Measurements from ENCODE around the gene OR2M3. TPM values are rescaled to one million over a fixed set of nuclear protein-coding genes. Genes with fewer than 3 reads are reported as not detected.
"Not testable (repeated sequence)": the region's sequence is repeated elsewhere in the genome, so short reads cannot be mapped to it uniquely, and the experiment has no call there.

Gene OR2M3
- total and polyA plus RNA-seq, 2 donors, result not detected

- H3K36me3 ChIP-seq (ENCODE audit: control insufficient read depth in 2 of 2, insufficient read depth in 2 of 2, low read length in 1 of 2), result no peaks in the 10 kb centered on the region
- no peaks in the 10 kb centered on the region for H3K4me1 ChIP-seq (ENCODE audit: control insufficient read depth in 2 of 2, insufficient read depth in 2 of 2, low read length in 2 of 2)
- 67% methylated on average over 11 of the region's 11 CpGs for WGBS
- H3K9me3 ChIP-seq (ENCODE audit: control insufficient read depth in 2 of 2, insufficient read depth in 1 of 2, low read length in 1 of 2), result peaks cover 0 to 11% of the 10 kb centered on the region in 2 donors
- DNase-seq (ENCODE audit: low read depth in 6 of 9, low spot score in 9 of 9), result no peak
- no peaks in the 10 kb centered on the region for H3K27me3 ChIP-seq (ENCODE audit: control insufficient read depth in 2 of 2, insufficient read depth in 1 of 2, low read length in 1 of 2)
- H3K4me3 ChIP-seq (ENCODE audit: low read length in 2 of 2), result no peak overlapping the region
- H3K27ac ChIP-seq (ENCODE audit: low read depth in 1 of 2, low read length in 1 of 2), result no peak overlapping the region
Observed at GRCh38 chr1:248189026-248189425, 8.0 kb upstream of the OR2M3 start.

- Histone ChIP-seq H3K27me3 (ENCODE audit: control insufficient read depth in 2 of 2, insufficient read depth in 1 of 2, low read length in 1 of 2) (no peaks in the 10 kb centered on the region), H3K36me3 (ENCODE audit: control insufficient read depth in 2 of 2, insufficient read depth in 2 of 2, low read length in 1 of 2) (no peaks in the 10 kb centered on the region), H3K4me3 (ENCODE audit: low read length in 2 of 2) (no peak overlapping the region), H3K9me3 (ENCODE audit: control insufficient read depth in 2 of 2, insufficient read depth in 1 of 2, low read length in 1 of 2) (peaks cover 0 to 4% of the 10 kb centered on the region in 2 donors), H3K27ac (ENCODE audit: low read depth in 1 of 2, low read length in 1 of 2) (no peak overlapping the region), H3K4me1 (ENCODE audit: control insufficient read depth in 2 of 2, insufficient read depth in 2 of 2, low read length in 2 of 2) (no peaks in the 10 kb centered on the region)
- 69% methylated on average over 1 of the region's 1 CpG for WGBS
- DNase-seq (ENCODE audit: low read depth in 6 of 9, low spot score in 9 of 9), result no peak
Observed at GRCh38 chr1:248194117-248194516, 2.9 kb upstream of the OR2M3 start.

- 96% methylated on average over 1 of the region's 1 CpG for WGBS
- Histone ChIP-seq H3K36me3 (ENCODE audit: control insufficient read depth in 2 of 2, insufficient read depth in 2 of 2, low read length in 1 of 2) (no peaks in the 10 kb centered on the region), H3K27ac (ENCODE audit: low read depth in 1 of 2, low read length in 1 of 2) (no peak overlapping the region), H3K4me1 (ENCODE audit: control insufficient read depth in 2 of 2, insufficient read depth in 2 of 2, low read length in 2 of 2) (no peaks in the 10 kb centered on the region), H3K27me3 (ENCODE audit: control insufficient read depth in 2 of 2, insufficient read depth in 1 of 2, low read length in 1 of 2) (no peaks in the 10 kb centered on the region), H3K4me3 (ENCODE audit: low read length in 2 of 2) (no peak overlapping the region), H3K9me3 (ENCODE audit: control insufficient read depth in 2 of 2, insufficient read depth in 1 of 2, low read length in 1 of 2) (no peaks in the 10 kb centered on the region)
- no peak for DNase-seq (ENCODE audit: low read depth in 6 of 9, low spot score in 9 of 9)
Observed at GRCh38 chr1:248215880-248216279, 18.8 kb downstream of the OR2M3 start.

- Histone ChIP-seq H3K36me3 (ENCODE audit: control insufficient read depth in 2 of 2, insufficient read depth in 2 of 2, low read length in 1 of 2) (no peaks in the 10 kb centered on the region), H3K27ac (ENCODE audit: low read depth in 1 of 2, low read length in 1 of 2) (no peak overlapping the region), H3K27me3 (ENCODE audit: control insufficient read depth in 2 of 2, insufficient read depth in 1 of 2, low read length in 1 of 2) (no peaks in the 10 kb centered on the region), H3K9me3 (ENCODE audit: control insufficient read depth in 2 of 2, insufficient read depth in 1 of 2, low read length in 1 of 2) (peaks cover 0 to 8% of the 10 kb centered on the region in 2 donors), H3K4me3 (ENCODE audit: low read length in 2 of 2) (no peak overlapping the region), H3K4me1 (ENCODE audit: control insufficient read depth in 2 of 2, insufficient read depth in 2 of 2, low read length in 2 of 2) (no peaks in the 10 kb centered on the region)
- 98% methylated on average over 1 of the region's 1 CpG for WGBS
- no peak for DNase-seq (ENCODE audit: low read depth in 6 of 9, low spot score in 9 of 9)
Observed at GRCh38 chr1:248225537-248225936, 28.5 kb downstream of the OR2M3 start.

GRCh38 chr1:248229360-248229908 is 32.4 kb downstream of the OR2M3 start:
- Histone ChIP-seq H3K27ac (ENCODE audit: low read depth in 1 of 2, low read length in 1 of 2) (no peak overlapping the region), H3K9me3 (ENCODE audit: control insufficient read depth in 2 of 2, insufficient read depth in 1 of 2, low read length in 1 of 2) (peaks cover 0 to 8% of the 10 kb centered on the region in 2 donors), H3K36me3 (ENCODE audit: control insufficient read depth in 2 of 2, insufficient read depth in 2 of 2, low read length in 1 of 2) (no peaks in the 10 kb centered on the region), H3K4me1 (ENCODE audit: control insufficient read depth in 2 of 2, insufficient read depth in 2 of 2, low read length in 2 of 2) (no peaks in the 10 kb centered on the region), H3K4me3 (ENCODE audit: low read length in 2 of 2) (no peak overlapping the region), H3K27me3 (ENCODE audit: control insufficient read depth in 2 of 2, insufficient read depth in 1 of 2, low read length in 1 of 2) (no peaks in the 10 kb centered on the region)
- 89% methylated on average over 6 of the region's 6 CpGs for WGBS
- DNase-seq (ENCODE audit: low read depth in 6 of 9, low spot score in 9 of 9), result no peak

GRCh38 chr1:248231117-248231516 is 34.1 kb downstream of the OR2M3 start, which contains the start of gene OR2M4:
Gene OR2M4, plus strand, starts transcription at chr1:248231417. Its CDS starts 7,512 bp downstream, at chr1:248238929.
- H3K9me3 ChIP-seq (ENCODE audit: control insufficient read depth in 2 of 2, insufficient read depth in 1 of 2, low read length in 1 of 2), result peaks cover 0 to 8% of the 10 kb centered on the region in 2 donors
- H3K27me3 ChIP-seq (ENCODE audit: control insufficient read depth in 2 of 2, insufficient read depth in 1 of 2, low read length in 1 of 2), result no peaks in the 10 kb centered on the region
- no peak within 1 kb of the TSS for H3K4me3 ChIP-seq (ENCODE audit: low read length in 2 of 2)
- no peaks in the 10 kb centered on the region for H3K4me1 ChIP-seq (ENCODE audit: control insufficient read depth in 2 of 2, insufficient read depth in 2 of 2, low read length in 2 of 2)
- WGBS, result 89% methylated on average over 2 of the region's 2 CpGs
- H3K36me3 ChIP-seq (ENCODE audit: control insufficient read depth in 2 of 2, insufficient read depth in 2 of 2, low read length in 1 of 2), result no peaks in the 10 kb centered on the region
- no peak for DNase-seq (ENCODE audit: low read depth in 6 of 9, low spot score in 9 of 9)
- no peak within 1 kb of the TSS for H3K27ac ChIP-seq (ENCODE audit: low read depth in 1 of 2, low read length in 1 of 2)

GRCh38 chr1:248239478-248239877 is 42.4 kb downstream of the OR2M3 start:
- H3K9me3 ChIP-seq (ENCODE audit: control insufficient read depth in 2 of 2, insufficient read depth in 1 of 2, low read length in 1 of 2), result no peaks in the 10 kb centered on the region
- DNase-seq (ENCODE audit: low read depth in 6 of 9, low spot score in 9 of 9), result no peak
- no peak overlapping the region for H3K4me3 ChIP-seq (ENCODE audit: low read length in 2 of 2)
- WGBS, result 98% methylated on average over 9 of the region's 9 CpGs
- H3K36me3 ChIP-seq (ENCODE audit: control insufficient read depth in 2 of 2, insufficient read depth in 2 of 2, low read length in 1 of 2), result no peaks in the 10 kb centered on the region
- no peak overlapping the region for H3K27ac ChIP-seq (ENCODE audit: low read depth in 1 of 2, low read length in 1 of 2)
- no peaks in the 10 kb centered on the region for H3K4me1 ChIP-seq (ENCODE audit: control insufficient read depth in 2 of 2, insufficient read depth in 2 of 2, low read length in 2 of 2)
- no peaks in the 10 kb centered on the region for H3K27me3 ChIP-seq (ENCODE audit: control insufficient read depth in 2 of 2, insufficient read depth in 1 of 2, low read length in 1 of 2)

DNA sequence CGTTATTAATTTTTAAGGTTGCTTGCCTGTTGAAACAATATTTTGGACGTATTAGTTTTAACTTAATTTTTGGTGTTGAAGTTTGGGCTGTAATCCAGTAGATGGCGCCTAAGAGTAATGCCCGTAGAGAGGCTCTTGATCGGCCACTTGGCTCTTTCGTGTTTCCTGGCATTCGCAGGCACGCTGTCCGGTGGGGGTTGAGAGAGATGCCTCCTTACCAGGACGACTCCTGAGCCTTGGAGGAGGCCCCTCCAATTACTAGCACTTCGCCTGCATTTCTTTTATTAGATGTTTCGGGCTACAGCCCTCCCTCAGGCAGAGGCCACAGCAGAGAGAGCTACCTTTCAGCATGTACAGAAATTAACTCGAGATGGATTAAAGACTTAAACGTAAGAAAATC is 46.1 kb downstream of the OR2M3 start:
- H3K27ac ChIP-seq (ENCODE audit: low read depth in 1 of 2, low read length in 1 of 2), result no peak overlapping the region
- H3K4me1 ChIP-seq (ENCODE audit: control insufficient read depth in 2 of 2, insufficient read depth in 2 of 2, low read length in 2 of 2), result no peaks in the 10 kb centered on the region
- no peaks in the 10 kb centered on the region for H3K27me3 ChIP-seq (ENCODE audit: control insufficient read depth in 2 of 2, insufficient read depth in 1 of 2, low read length in 1 of 2)
- no peaks in the 10 kb centered on the region for H3K9me3 ChIP-seq (ENCODE audit: control insufficient read depth in 2 of 2, insufficient read depth in 1 of 2, low read length in 1 of 2)
- no peaks in the 10 kb centered on the region for H3K36me3 ChIP-seq (ENCODE audit: control insufficient read depth in 2 of 2, insufficient read depth in 2 of 2, low read length in 1 of 2)
- H3K4me3 ChIP-seq (ENCODE audit: low read length in 2 of 2), result no peak overlapping the region
- peak in 5 of 9 donors; percentile 2 to 28 (median 7) for DNase-seq (ENCODE audit: low read depth in 6 of 9, low spot score in 9 of 9)
- WGBS, result 16% methylated on average over 14 of the region's 14 CpGs

DNA sequence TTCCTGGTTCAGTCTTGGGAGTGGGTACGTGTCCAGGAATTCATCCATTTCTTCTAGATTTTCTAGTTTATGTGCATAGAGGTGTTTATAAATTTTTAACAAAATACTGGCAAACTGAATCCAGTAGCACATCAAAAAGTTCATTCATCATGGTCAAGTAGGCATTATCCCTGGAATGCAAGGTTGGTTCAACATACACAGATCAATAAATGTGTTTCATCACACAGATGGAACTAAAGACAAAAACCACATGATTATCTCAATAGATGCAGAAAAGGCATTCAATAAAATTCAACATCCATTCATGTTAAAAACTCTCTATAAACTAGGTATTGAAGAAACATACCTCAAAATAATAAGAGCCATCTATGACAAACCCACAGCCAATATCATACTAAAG is 62.2 kb downstream of the OR2M3 start:
- not testable (repeated sequence) for H3K27me3 ChIP-seq (ENCODE audit: control insufficient read depth in 2 of 2, insufficient read depth in 1 of 2, low read length in 1 of 2); H3K9me3 ChIP-seq (ENCODE audit: control insufficient read depth in 2 of 2, insufficient read depth in 1 of 2, low read length in 1 of 2); H3K4me1 ChIP-seq (ENCODE audit: control insufficient read depth in 2 of 2, insufficient read depth in 2 of 2, low read length in 2 of 2); H3K27ac ChIP-seq (ENCODE audit: low read depth in 1 of 2, low read length in 1 of 2); H3K36me3 ChIP-seq (ENCODE audit: control insufficient read depth in 2 of 2, insufficient read depth in 2 of 2, low read length in 1 of 2); DNase-seq (ENCODE audit: low read depth in 6 of 9, low spot score in 9 of 9); H3K4me3 ChIP-seq (ENCODE audit: low read length in 2 of 2)
- WGBS, result 94% methylated on average over 1 of the region's 1 CpG
